T-cell (primary cell): ENCODE data around the gene PIGL. TPM values are rescaled to one million over a fixed set of nuclear protein-coding genes. Genes with fewer than 3 reads are reported as not detected.
"Not testable (repeated sequence)": the region's sequence is repeated elsewhere in the genome, so short reads cannot be mapped to it uniquely, and the experiment has no call there.

Experiments
- ATAC-seq, 4 experiments: fragments of 200-7000 bp in 3 of 4; fragments of 150-1000 bp in 1 of 4; cut with Tn5 transposase; replicated peaks in 1 of 4; 1 replicate in 3 of 4; 2 replicates in 1 of 4; pipeline ENCODE4 v1.10.0; 2021; ENCODE audit warnings: moderate library complexity in 3 of 4, mild to moderate bottlenecking in 2 of 4, moderate number of reproducible peaks in 1 of 4
- CTCF ChIA-PET, 2 donors: fragments of 300-600 bp; sonication (Branson Sonifier 250); formaldehyde crosslinking; loops; one replicate each; lab custom pipeline; 2022; ENCODE audit warnings: antibody characterized with exemption in 2 of 2; lab: Charles Lee
- POLR2A ChIA-PET, 2 donors: fragments of 300-600 bp; sonication (Branson Sonifier 250); formaldehyde crosslinking; loops; one replicate each; lab custom pipeline; 2022; ENCODE audit warnings: antibody characterized with exemption in 2 of 2; lab: Charles Lee
- DNase-seq, 35 experiments: peaks; one replicate each; pipeline versions ENCODE4 v3.0.0 to v3.0.0-alpha.2; 2013 to 2023
- H3K27ac ChIP-seq: one replicate; pipeline ENCODE4 v1.5.1; 2013; ENCODE audit warnings: low read length
- H3K27me3 ChIP-seq, 2 experiments: replicated peaks in 1 of 2; 1 replicate in 1 of 2; 2 replicates in 1 of 2; pipeline versions ENCODE4 v1.6.1 to v1.7.0; 2013; ENCODE audit warnings: low read length in 1 of 2, mixed read lengths in 1 of 2; ENCODE audit not compliant: control insufficient read depth in 2 of 2, insufficient read depth in 2 of 2; ENCODE audit errors: extremely low read depth in 1 of 2
- H3K36me3 ChIP-seq, 2 donors: 1 replicate in 1 of 2; 2 replicates in 1 of 2; pipeline versions ENCODE4 v1.6.1 to v1.7.0; 2013; ENCODE audit warnings: low read length in 1 of 2; ENCODE audit not compliant: control insufficient read depth in 2 of 2, insufficient read depth in 1 of 2; ENCODE audit errors: extremely low read depth in 1 of 2
- H3K4me1 ChIP-seq, 2 experiments: 1 replicate in 1 of 2; 2 replicates in 1 of 2; pipeline versions ENCODE4 v1.6.1 to v1.7.0; 2013; ENCODE audit warnings: low read length in 2 of 2, mixed read lengths in 1 of 2; ENCODE audit not compliant: insufficient read depth in 2 of 2, control insufficient read depth in 1 of 2; ENCODE audit errors: extremely low read depth in 1 of 2
- H3K4me3 ChIP-seq, 2 donors: 1 replicate in 1 of 2; 2 replicates in 1 of 2; pipeline versions ENCODE4 v1.5.1 to v1.7.0; 2013; ENCODE audit warnings: mild to moderate bottlenecking in 2 of 2, low read length in 1 of 2, moderate library complexity in 1 of 2; ENCODE audit not compliant: control insufficient read depth in 1 of 2; ENCODE audit errors: extremely low read depth in 1 of 2
- H3K9me3 ChIP-seq: 2 replicates; pipeline ENCODE4 v1.7.0; 2013
- H3K27ac Mint-ChIP-seq, 2 donors: one replicate each; pipeline ENCODE4 v1.8.0; 2020 to 2021; ENCODE audit warnings: mild to moderate bottlenecking in 2 of 2, mixed read lengths in 2 of 2
- H3K27me3 Mint-ChIP-seq, 2 donors: one replicate each; pipeline ENCODE4 v1.8.0; 2021 to 2022; ENCODE audit warnings: mixed read lengths in 2 of 2
- H3K36me3 Mint-ChIP-seq: one replicate; pipeline ENCODE4 v1.8.0; 2021; ENCODE audit warnings: mixed read lengths
- H3K4me1 Mint-ChIP-seq, 3 donors: one replicate each; pipeline ENCODE4 v1.8.0; 2020 to 2022; ENCODE audit warnings: mixed read lengths in 3 of 3, mild to moderate bottlenecking in 1 of 3
- H3K4me3 Mint-ChIP-seq, 3 donors: one replicate each; pipeline ENCODE4 v1.8.0; 2020 to 2022; ENCODE audit warnings: mild to moderate bottlenecking in 3 of 3, mixed read lengths in 3 of 3, moderate library complexity in 3 of 3
- H3K9me3 Mint-ChIP-seq, 3 donors: one replicate each; pipeline ENCODE4 v1.8.0; 2020 to 2022; ENCODE audit warnings: mixed read lengths in 3 of 3
- WGBS: methylation state at CpG from one replicate; pipeline ENCODE4 v1.1.5; 2013; ENCODE audit warnings: missing lambda C conversion rate; ENCODE audit not compliant: insufficient coverage; 5-methylcytosine and 5-hydroxymethylcytosine counted together
- total RNA-seq, 35 experiments: library from RNA in 6 of 35; stranded (reverse) in 6 of 35; fragments of 120-200 nt in 1 of 35; gene quantifications; one replicate each; pipeline versions ENCODE4 v1.2.1 to v1.2.4 and lab custom pipeline; 2013 to 2026

Gene PIGL
- total RNA-seq, 5 donors from 2014 or later (not counting 1 experiment from before 2014, with no cell fraction given), result 53.9 to 90.2 (median 82.7) TPM

GRCh38 chr17:16190703-16191360 is 26.2 kb upstream of the PIGL start:
- Mint-ChIP-seq H3K27me3 (no peaks in the 10 kb centered on the region), H3K27ac (peak overlapping the region in 1 of 2 donors; percentile 48), H3K4me1 (peaks cover 20 to 46% (median 37%) of the 10 kb centered on the region in 3 donors), H3K36me3 (peaks cover 38% of the 10 kb centered on the region), H3K9me3 (no peaks in the 10 kb centered on the region), H3K4me3 (no peak overlapping the region)
- ATAC-seq (no peak), DNase-seq (no peak)
- ChIA-PET CTCF (interaction anchor here in 1 of 2 donors (0.7 kb wide), 1 partner anchor 10 kb away, joined by 3 read pairs; no protein-coding TSS in a partner anchor), POLR2A (no interaction called here)
- no peaks in the 10 kb centered on the region for H3K4me1 ChIP-seq
- H3K36me3 ChIP-seq, result peaks cover 0 to 36% of the 10 kb centered on the region in 2 donors
- no peaks in the 10 kb centered on the region for H3K9me3 ChIP-seq
- H3K4me3 ChIP-seq, result no peak overlapping the region
- H3K27ac ChIP-seq, result no peak overlapping the region
- H3K27me3 ChIP-seq, result no peaks in the 10 kb centered on the region
- WGBS, result 100% methylated on average over 1 of the region's 4 CpGs

- H3K4me3 ChIP-seq, result no peak overlapping the region
- H3K9me3 ChIP-seq, result no peaks in the 10 kb centered on the region
- ChIA-PET POLR2A (no interaction called here), CTCF (no interaction called here)
- H3K27me3 Mint-ChIP-seq, result no peaks in the 10 kb centered on the region
- DNase-seq (no peak), ATAC-seq (no peak)
- peaks cover 34% of the 10 kb centered on the region for H3K36me3 Mint-ChIP-seq
- no CpG with 5 or more reads among the region's 3 CpGs for WGBS
- no peak overlapping the region for H3K27ac ChIP-seq
- H3K4me1 ChIP-seq, result no peaks in the 10 kb centered on the region
- H3K9me3 Mint-ChIP-seq, result no peaks in the 10 kb centered on the region
- peaks cover 19 to 45% (median 36%) of the 10 kb centered on the region in 3 donors for H3K4me1 Mint-ChIP-seq
- peak overlapping the region in 1 of 2 donors; percentile 19 for H3K27ac Mint-ChIP-seq
- H3K4me3 Mint-ChIP-seq, result no peak overlapping the region
- peaks cover 0 to 32% of the 10 kb centered on the region in 2 donors for H3K36me3 ChIP-seq
- H3K27me3 ChIP-seq, result no peaks in the 10 kb centered on the region
Measured at GRCh38 chr17:16191604-16192003, 25.4 kb upstream of the PIGL start.

- H3K4me3 Mint-ChIP-seq, result peak overlapping the region in 1 of 3 donors; percentile 26
- H3K27me3 ChIP-seq, H3K4me3 ChIP-seq, H3K9me3 Mint-ChIP-seq, H3K4me1 ChIP-seq, DNase-seq, H3K9me3 ChIP-seq, CTCF ChIA-PET, ATAC-seq, H3K27me3 Mint-ChIP-seq, H3K27ac ChIP-seq: not testable (repeated sequence)
- peaks cover 44% of the 10 kb centered on the region for H3K36me3 Mint-ChIP-seq
- H3K4me1 Mint-ChIP-seq, result peaks cover 30 to 48% (median 45%) of the 10 kb centered on the region in 3 donors
- peaks cover 0 to 36% of the 10 kb centered on the region in 2 donors for H3K36me3 ChIP-seq
- peak overlapping the region; percentile 69 to 71 for H3K27ac Mint-ChIP-seq
- POLR2A ChIA-PET, result interaction anchor here (0.6 to 0.9 kb wide), 2 partner anchors 8 to 913 kb away, joined by 3 read pairs; no protein-coding TSS in a partner anchor
- no CpG with 5 or more reads among the region's 2 CpGs for WGBS
Measured at GRCh38 chr17:16194307-16194835, 22.6 kb upstream of the PIGL start.

GRCh38 chr17:16197276-16197675 is 19.7 kb upstream of the PIGL start:
- Histone ChIP-seq H3K36me3 (peaks cover 0 to 12% of the 10 kb centered on the region in 2 donors), H3K27me3 (no peaks in the 10 kb centered on the region), H3K4me1 (peaks cover 2 to 5% of the 10 kb centered on the region in 2 experiments), H3K4me3 (no peak overlapping the region), H3K27ac (no peak overlapping the region), H3K9me3 (no peaks in the 10 kb centered on the region)
- DNase-seq (no peak), ATAC-seq (no peak)
- ChIA-PET CTCF (no interaction called here), POLR2A (interaction anchor here in 1 of 2 donors (0.7 kb wide), 1 partner anchor 25 kb away, joined by 4 read pairs; no protein-coding TSS in a partner anchor)
- Mint-ChIP-seq H3K36me3 (peaks cover 31% of the 10 kb centered on the region), H3K27ac (no peak overlapping the region), H3K4me1 (peaks cover 42 to 57% (median 54%) of the 10 kb centered on the region in 3 donors), H3K27me3 (no peaks in the 10 kb centered on the region), H3K9me3 (no peaks in the 10 kb centered on the region), H3K4me3 (no peak overlapping the region)
- no CpG with 5 or more reads among the region's 1 CpG for WGBS

- peak overlapping the region; percentile 25 to 50 for H3K27ac Mint-ChIP-seq
- DNase-seq (no peak), ATAC-seq (no peak)
- Histone ChIP-seq H3K9me3 (no peaks in the 10 kb centered on the region), H3K27me3 (no peaks in the 10 kb centered on the region), H3K27ac (no peak overlapping the region), H3K36me3 (peaks cover 0 to 7% of the 10 kb centered on the region in 2 donors), H3K4me3 (no peak overlapping the region), H3K4me1 (peaks cover 9% of the 10 kb centered on the region in 2 experiments)
- POLR2A ChIA-PET, result interaction anchor here in 1 of 2 donors (0.7 kb wide), 1 partner anchor 52 kb away, joined by 3 read pairs; no protein-coding TSS in a partner anchor
- no peaks in the 10 kb centered on the region for H3K27me3 Mint-ChIP-seq
- H3K4me1 Mint-ChIP-seq, result peaks cover 56 to 67% (median 67%) of the 10 kb centered on the region in 3 donors
- CTCF ChIA-PET, result no interaction called here
- H3K9me3 Mint-ChIP-seq, result no peaks in the 10 kb centered on the region
- peaks cover 17% of the 10 kb centered on the region for H3K36me3 Mint-ChIP-seq
- peak overlapping the region; percentile 14 to 51 (median 22) for H3K4me3 Mint-ChIP-seq
- 71% methylated on average over 2 of the region's 6 CpGs for WGBS
Measured at GRCh38 chr17:16199093-16199492, 17.9 kb upstream of the PIGL start.

GRCh38 chr17:16201693-16202131 is 15.3 kb upstream of the PIGL start:
- H3K27ac Mint-ChIP-seq, result peak overlapping the region; percentile 5 to 52
- H3K9me3 ChIP-seq, H3K36me3 ChIP-seq, H3K27me3 ChIP-seq, DNase-seq, H3K9me3 Mint-ChIP-seq, H3K27ac ChIP-seq, ATAC-seq, POLR2A ChIA-PET, CTCF ChIA-PET, H3K4me3 ChIP-seq, H3K4me3 Mint-ChIP-seq, H3K27me3 Mint-ChIP-seq: not testable (repeated sequence)
- peaks cover 75 to 80% (median 76%) of the 10 kb centered on the region in 3 donors for H3K4me1 Mint-ChIP-seq
- WGBS, result 95% methylated on average over 4 of the region's 13 CpGs
- peaks cover 13% of the 10 kb centered on the region for H3K36me3 Mint-ChIP-seq
- peaks cover 9 to 22% of the 10 kb centered on the region in 2 experiments for H3K4me1 ChIP-seq
